Uterus (tissue), 4 donors: ENCODE measurements around the gene TUT7. TPM values are rescaled to one million over a fixed set of nuclear protein-coding genes. Genes with fewer than 3 reads are reported as not detected.

Experiments used
- small RNA-seq: library from RNA; depleted of rRNA; stranded (forward); fragments of <200 nt; gene quantifications from one replicate; pipeline ENCODE3, GENCODE V24; 2016
- total RNA-seq, 4 donors: library from RNA; depleted of rRNA in 3 of 4; stranded (reverse); fragments of >200 nt in 3 of 4; gene quantifications; one replicate each; pipeline versions ENCODE4 v1.1.0 to v1.2.4, GENCODE V29; 2014 to 2023
- donor health status: DM: yes; HTN: yes; CAD: no.

The TUT7 gene
- total RNA-seq, 4 donors from 2014 or later, result 13.8 to 41.5 (median 20.3) TPM

Small RNAs within 50 kb of the gene (small RNA-seq; reads per million reads assigned to genes)
- gene RN7SKP264, result not detected

Other genes starting within 250 kb of the TUT7 start
- gene C9orf153, start 94.8 kb downstream of the TUT7 start, total RNA-seq, result 1 to 10 TPM in 2 of 4 donors, under 1 TPM in 1, not detected in 1; 0.82 to 1.8 (median 1.5) TPM
- 10 to 100 TPM in 3 of 4 donors, 1 to 10 TPM in 1; 8.7 to 62.4 (median 42.4) TPM for gene ISCA1, start 71.9 kb downstream of the TUT7 start, total RNA-seq